K562 (cell line): ENCODE results near the gene DNAH3.

Experiments
- ATF1 ChIP-seq, 2 experiments: fragments of 450-650 bp in 1 of 2; IDR thresholded peaks; 2 replicates each; pipeline ENCODE4 v1.6.1; 2016; ENCODE audit warnings: missing compliant biosample characterization in 1 of 2, missing genetic modification characterization in 1 of 2
- ETS2 ChIP-seq: IDR thresholded peaks from 2 replicates; pipeline ENCODE4 v1.6.1; 2016; ENCODE audit warnings: borderline replicate concordance, missing genetic modification characterization, mild to moderate bottlenecking, moderate library complexity, missing compliant biosample characterization; ENCODE audit not compliant: poor library complexity, severe bottlenecking
- FOXK2 ChIP-seq, 2 experiments: fragments of 450-650 bp; IDR thresholded peaks in 1 of 2; conservative IDR thresholded peaks in 1 of 2; 2 replicates each; pipeline ENCODE4 v1.6.1; 2016; ENCODE audit warnings: low read depth in 2 of 2, mild to moderate bottlenecking in 1 of 2
- MXI1 ChIP-seq: IDR thresholded peaks from 2 replicates; pipeline ENCODE4 v1.6.1; 2011; ENCODE audit warnings: low read depth, mild to moderate bottlenecking, improper control_type of control experiment, low read length
- TBL1XR1 ChIP-seq, 2 experiments: IDR thresholded peaks; 2 replicates each; pipeline ENCODE4 v1.6.1; 2012; ENCODE audit warnings: improper control_type of control experiment in 2 of 2, low read length in 2 of 2, mild to moderate bottlenecking in 1 of 2
- ZNF24 ChIP-seq: fragments of 450-650 bp; IDR thresholded peaks from 2 replicates; pipeline ENCODE4 v1.6.1; 2016

DNA sequence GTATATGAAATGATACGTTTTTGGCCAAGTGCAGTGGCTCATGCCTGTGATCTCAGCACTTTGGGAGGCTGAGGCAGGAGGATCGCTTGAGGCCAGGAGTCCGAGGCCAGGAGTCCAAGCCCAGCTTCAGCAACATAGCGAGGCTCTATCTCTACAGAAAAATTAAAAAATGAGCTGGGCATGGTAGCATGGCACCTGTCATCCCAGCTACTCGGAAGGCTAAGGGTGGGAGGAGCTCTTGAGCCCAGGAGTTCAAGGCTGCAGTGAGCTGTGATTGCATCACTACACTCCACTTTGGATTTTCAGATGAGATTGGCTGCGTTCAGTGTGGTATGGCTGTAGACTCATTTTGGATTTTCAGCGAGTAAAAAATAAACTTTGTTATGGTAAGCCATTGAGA is 112.4 kb downstream of the DNAH3 start:
- TF ChIP-seq MXI1: no peak
- no peak for TF ChIP-seq FOXK2 (conservative IDR thresholded peaks at IDR 0.05 in 1 of 2, IDR thresholded peaks at IDR 0.05 in 1 of 2; ENCODE audit: low read depth in 2 of 2)
- no peak for TF ChIP-seq TBL1XR1 (IDR thresholded peaks at IDR 0.05; ENCODE audit: low read length in 2 of 2)
- TF ChIP-seq ATF1 (CRISPR knock-in tag; IDR thresholded peaks at IDR 0.05): no peak
- TF ChIP-seq ATF1 (tag; IDR thresholded peaks at IDR 0.05): no peak
- no peak for TF ChIP-seq ETS2
- TF ChIP-seq ZNF24: no peak
